Measurements from ENCODE around the gene FOXF1.

DNA sequence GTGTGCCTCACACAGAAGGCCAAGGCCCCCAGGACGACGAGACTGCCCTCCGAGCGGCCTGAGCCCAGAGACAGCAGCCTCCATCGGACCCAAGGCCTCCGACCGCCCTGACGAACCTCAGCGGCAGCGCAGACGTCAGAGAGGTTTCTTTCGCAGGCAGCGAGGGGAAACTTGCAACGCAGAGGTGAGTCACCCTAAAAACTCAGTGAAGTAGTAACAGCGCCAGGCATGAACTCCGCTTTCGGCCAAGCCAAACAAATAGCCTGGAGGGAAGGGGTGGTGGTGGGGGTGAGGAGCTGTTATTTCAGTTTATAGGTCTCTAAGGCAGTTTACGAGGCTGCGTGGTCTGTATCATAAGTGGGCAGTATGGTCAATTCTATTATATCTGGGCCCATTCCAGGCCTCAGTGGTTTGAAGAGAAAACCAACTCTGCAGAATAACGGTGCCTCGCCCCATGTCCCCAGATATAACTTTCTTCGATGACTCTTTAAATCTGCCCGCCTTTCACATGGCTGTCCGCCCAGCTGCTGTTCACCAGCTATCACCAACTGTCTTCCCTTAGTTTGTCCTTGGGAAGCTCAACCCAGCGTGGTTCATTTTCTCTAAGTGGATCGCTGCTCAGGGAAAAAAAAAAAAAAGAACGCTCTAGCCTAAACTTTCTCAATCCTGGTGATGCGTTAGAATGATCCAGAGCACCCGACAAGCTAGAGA is 43.5 kb upstream of the FOXF1 start:
- TF ChIP-seq CTCF (conservative IDR thresholded peaks at IDR 0.05 in 1 of 2, IDR thresholded peaks at IDR 0.05 in 1 of 2; ENCODE audit: low read depth in 1 of 2, low read length in 2 of 2): no peak
- no peak for TF ChIP-seq EZH2 (IDR thresholded peaks at IDR 0.05; ENCODE audit: low read length, missing control alignments)
